Epithelial cell of proximal tubule (primary cell): ENCODE measurements around the gene DTX3. TPM values are rescaled to one million over a fixed set of nuclear protein-coding genes. Genes with fewer than 3 reads are reported as not detected.
"Not testable (repeated sequence)": the region's sequence is repeated elsewhere in the genome, so short reads cannot be mapped to it uniquely, and the experiment has no call there.

Experiments
- DNase-seq: peaks from one replicate; pipeline ENCODE4 v3.0.0-alpha.2; 2011; ENCODE audit warnings: low read depth
- H3K4me3 ChIP-seq: 2 replicates; pipeline ENCODE4 v1.5.1; 2011; ENCODE audit warnings: low read depth, mild to moderate bottlenecking, low read length
- total RNA-seq: library from RNA; depleted of rRNA; stranded (reverse); fragments of >200 nt; gene quantifications from 2 replicates; pipeline ENCODE4 v1.2.3, GENCODE V29; 2015
- TF ChIP-seq, protein P1 (sequence below): conservative IDR thresholded peaks from 2 replicates; pipeline ENCODE4 v1.5.1; 2012; ENCODE audit warnings: low read depth, mild to moderate bottlenecking, low read length

DTX3 gene
- total RNA-seq, 1 donor from 2014 or later: 8.1 TPM

DNA sequence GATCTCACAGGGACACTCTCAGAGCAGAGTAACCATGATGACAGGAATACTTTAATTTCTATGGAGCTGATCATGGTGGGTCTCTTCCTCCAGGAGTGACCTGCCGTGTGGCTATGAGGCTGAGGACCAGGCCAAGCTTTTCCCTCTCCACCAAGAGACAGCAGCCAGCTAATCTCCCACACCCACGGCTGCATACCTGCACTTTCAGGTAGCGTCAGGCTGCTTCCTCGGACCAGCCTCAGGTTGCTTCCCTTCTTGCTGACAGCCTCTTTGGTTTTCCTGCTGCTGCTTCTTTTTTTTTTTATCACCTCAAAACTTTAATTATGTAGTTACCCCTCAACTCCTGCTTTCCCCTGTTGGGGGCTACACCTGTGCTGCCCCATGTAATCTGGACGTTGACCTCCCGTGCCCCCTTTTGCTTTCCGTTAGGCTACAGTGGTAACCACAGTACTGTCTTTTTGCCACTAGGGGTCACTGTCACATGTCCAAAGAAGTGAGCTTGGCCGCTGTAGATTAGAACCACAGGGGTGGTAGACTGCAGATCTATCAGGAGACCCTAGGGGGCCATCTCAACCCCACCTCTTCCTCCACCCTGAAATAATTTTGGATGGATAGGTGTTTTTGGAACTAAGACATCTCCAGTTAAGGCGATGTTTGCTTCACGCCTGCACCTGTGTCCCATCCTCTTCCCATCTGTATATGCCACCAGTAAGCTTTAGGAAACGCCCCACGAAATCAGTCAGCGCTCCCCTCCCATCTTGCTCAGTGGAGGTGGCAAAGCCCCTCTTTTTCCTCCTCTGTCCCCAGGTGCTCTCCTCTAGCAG is 21.4 kb upstream of the DTX3 start:
- TF ChIP-seq, protein P1, sequence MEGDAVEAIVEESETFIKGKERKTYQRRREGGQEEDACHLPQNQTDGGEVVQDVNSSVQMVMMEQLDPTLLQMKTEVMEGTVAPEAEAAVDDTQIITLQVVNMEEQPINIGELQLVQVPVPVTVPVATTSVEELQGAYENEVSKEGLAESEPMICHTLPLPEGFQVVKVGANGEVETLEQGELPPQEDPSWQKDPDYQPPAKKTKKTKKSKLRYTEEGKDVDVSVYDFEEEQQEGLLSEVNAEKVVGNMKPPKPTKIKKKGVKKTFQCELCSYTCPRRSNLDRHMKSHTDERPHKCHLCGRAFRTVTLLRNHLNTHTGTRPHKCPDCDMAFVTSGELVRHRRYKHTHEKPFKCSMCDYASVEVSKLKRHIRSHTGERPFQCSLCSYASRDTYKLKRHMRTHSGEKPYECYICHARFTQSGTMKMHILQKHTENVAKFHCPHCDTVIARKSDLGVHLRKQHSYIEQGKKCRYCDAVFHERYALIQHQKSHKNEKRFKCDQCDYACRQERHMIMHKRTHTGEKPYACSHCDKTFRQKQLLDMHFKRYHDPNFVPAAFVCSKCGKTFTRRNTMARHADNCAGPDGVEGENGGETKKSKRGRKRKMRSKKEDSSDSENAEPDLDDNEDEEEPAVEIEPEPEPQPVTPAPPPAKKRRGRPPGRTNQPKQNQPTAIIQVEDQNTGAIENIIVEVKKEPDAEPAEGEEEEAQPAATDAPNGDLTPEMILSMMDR: peak; percentile 96
- H3K4me3 ChIP-seq: no peak overlapping the region
- DNase-seq: peak; percentile 29

DNA sequence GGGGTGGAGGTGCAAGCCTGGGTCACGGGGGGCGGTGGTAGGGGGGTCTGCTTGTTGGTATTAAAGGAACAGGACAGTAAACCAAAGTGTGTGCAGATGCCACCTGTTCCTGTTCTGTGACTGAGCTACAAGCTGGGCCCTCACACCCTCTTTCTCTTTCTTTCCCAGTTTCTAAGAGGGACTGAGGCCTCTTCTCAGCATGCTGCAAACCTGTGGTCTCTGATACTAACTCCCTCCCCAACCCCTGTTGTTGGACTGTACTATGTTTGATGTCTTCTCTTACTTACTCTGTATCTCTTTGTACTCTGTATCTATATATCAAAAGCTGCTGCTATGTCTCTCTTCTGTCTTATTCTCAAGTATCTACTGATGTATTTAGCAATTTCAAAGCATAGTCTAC is 20.6 kb upstream of the DTX3 start:
- DNase-seq: no peak
- no peak overlapping the region for H3K4me3 ChIP-seq
- TF ChIP-seq, protein P1: no peak

DNA sequence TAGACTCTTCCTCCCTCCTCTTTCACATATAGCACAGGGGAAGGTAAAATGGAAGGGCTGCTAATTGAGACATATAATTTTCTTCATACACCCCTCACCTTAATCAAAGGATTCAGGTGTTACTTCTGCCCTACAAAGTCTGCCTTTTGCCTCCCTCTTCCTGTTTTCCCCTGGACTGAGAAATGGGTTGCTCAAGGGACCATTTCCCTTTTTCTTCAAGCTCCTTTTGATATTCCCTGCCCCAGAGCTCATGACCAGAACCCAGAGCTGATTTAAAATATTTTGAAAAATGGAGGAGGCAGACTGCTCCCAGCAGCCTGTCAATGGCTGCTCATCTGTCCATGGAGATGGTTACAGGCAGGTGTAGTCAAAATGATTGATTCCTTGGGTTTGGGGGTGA is 19.9 kb upstream of the DTX3 start:
- TF ChIP-seq, protein P1: no peak
- no peak for DNase-seq
- H3K4me3 ChIP-seq: no peak overlapping the region

DNA sequence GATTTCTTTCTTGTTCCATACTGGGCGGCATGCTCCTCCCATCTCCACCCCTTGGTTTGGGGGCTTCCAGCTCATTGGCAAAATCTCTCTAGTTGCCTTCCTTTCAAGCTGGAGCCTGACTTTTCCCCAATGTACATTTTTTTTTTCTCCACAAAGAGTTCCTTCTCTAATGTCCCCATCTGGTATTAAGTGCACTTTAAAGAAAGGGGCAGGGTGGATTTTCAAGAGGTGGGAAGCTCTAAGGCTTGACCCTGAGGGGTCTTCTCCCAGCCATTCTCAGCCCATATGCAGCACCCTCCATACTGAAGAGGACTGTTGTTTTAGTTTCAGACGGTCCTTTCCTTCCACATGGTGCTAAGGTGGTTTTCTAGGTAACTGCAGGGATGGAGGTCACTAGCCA is 19.5 kb upstream of the DTX3 start:
- H3K4me3 ChIP-seq: no peak overlapping the region
- TF ChIP-seq, protein P1: no peak
- DNase-seq: no peak

DNA sequence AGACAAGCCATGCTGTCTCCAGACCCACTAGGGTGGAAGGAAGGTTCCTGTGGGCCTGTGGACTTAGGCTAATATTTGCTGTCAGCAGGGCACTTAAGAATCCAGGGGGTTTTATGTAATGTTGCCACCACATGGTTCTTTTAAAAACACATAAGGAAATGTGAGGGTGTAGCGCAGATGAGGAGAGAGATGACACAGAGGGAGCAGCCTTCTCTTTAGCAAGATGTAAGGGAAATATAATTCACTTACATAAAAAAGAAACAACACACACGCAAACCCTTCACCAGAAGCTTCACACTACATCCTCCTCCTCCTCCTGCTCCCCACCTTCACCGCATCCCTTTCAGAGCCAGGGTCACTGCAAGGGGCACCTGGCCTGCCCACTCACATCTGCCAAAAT is 18.5 kb upstream of the DTX3 start:
- H3K4me3 ChIP-seq: no peak overlapping the region
- no peak for DNase-seq
- TF ChIP-seq, protein P1: no peak

DNA sequence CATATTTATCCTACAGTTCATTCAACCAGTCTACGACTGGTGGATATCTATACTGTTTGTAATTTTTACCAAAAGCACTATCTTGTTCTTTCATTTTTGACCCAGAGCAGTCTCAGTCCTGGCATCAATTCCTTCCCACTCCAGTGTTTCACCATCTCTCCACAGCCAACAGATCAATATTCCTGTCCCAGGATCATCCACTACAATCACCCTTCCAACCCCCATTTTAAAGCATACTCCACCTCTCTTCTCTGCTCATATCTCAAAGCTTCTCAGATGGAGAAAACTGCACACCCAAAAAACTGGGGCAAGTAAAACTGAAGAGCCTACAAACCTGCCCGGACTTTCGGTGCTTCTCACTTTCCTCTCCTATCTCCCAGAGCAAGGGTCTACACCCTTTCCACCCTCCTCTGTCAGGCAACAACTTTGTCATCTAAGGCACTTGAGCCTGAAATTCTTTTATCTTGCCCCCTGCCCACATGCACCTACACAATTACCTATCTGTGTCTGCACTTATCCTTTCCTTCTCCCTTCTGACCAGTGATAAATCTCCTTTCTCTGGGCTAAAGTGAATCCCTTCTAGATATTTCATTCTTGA is 17.7 kb upstream of the DTX3 start:
- no peak overlapping the region for H3K4me3 ChIP-seq
- TF ChIP-seq, protein P1: no peak
- DNase-seq: no peak

DNA sequence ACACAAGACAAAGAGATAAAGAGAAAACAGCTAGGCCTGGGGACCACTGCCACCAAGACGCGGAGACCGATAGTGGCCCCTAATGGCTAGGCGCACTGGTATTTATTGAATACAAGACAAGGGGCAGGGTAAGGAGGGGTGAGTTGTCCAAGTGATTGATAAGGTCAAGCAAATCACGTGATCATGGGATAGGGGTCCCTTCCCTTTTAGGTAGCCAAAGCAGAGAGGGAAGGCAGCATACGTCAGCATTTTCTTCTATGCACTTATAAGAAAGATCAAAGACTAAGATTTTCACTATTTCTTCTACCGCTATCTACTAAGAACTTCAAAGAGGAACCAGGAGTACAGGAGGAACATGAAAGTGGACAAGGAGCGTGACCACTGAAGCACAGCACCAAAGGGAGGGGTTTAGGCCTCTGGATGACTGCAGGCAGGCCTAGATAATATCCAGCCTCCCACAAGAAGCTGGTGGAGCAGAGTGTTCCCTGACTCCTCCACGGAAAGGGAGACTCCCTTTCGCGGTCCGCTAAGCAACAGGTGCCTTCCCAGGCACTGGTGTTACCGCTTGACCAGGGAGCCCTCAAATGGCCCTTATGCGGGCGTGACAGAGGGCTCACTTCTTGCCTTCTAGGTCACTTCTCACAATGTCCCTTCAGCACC is 15.5 kb upstream of the DTX3 start:
- not testable (repeated sequence) for H3K4me3 ChIP-seq, DNase-seq
